Ishikawa (cell line): ENCODE data around the gene NRXN3.

Experiments
- CEBPB ChIP-seq: IDR thresholded peaks from 2 replicates; pipeline ENCODE4 v1.6.1; 2012
- CREB1 ChIP-seq: IDR thresholded peaks from 2 replicates; pipeline ENCODE4 v1.6.1; 2012; ENCODE audit warnings: low read depth
- EGR1 ChIP-seq: IDR thresholded peaks from 2 replicates; pipeline ENCODE4 v1.6.1; 2012
- EP300 ChIP-seq: IDR thresholded peaks from 2 replicates; pipeline ENCODE4 v1.6.1; 2012; ENCODE audit warnings: borderline replicate concordance
- FOXM1 ChIP-seq: IDR thresholded peaks from 2 replicates; pipeline ENCODE4 v1.6.1; 2012; ENCODE audit warnings: low read depth, borderline replicate concordance
- NFIC ChIP-seq: IDR thresholded peaks from 2 replicates; pipeline ENCODE4 v1.6.1; 2012
- RAD21 ChIP-seq: IDR thresholded peaks from 2 replicates; pipeline ENCODE4 v1.6.1; 2012; ENCODE audit warnings: low read depth
- TAF1 ChIP-seq: IDR thresholded peaks from 2 replicates; pipeline ENCODE4 v1.6.1; 2012; ENCODE audit warnings: low read depth, mild to moderate bottlenecking
- TCF12 ChIP-seq: IDR thresholded peaks from 2 replicates; pipeline ENCODE4 v1.6.1; 2012; ENCODE audit warnings: low read depth
- YY1 ChIP-seq: IDR thresholded peaks from 2 replicates; pipeline ENCODE4 v1.6.1; 2012; ENCODE audit warnings: low read depth
- ZBTB7A ChIP-seq: IDR thresholded peaks from 2 replicates; pipeline ENCODE4 v1.6.1; 2012; ENCODE audit warnings: low read depth
- TF ChIP-seq, protein P1 (sequence below): IDR thresholded peaks from 2 replicates; pipeline ENCODE4 v1.6.1; 2012
- TF ChIP-seq, protein P2 (sequence below): IDR thresholded peaks from 2 replicates; pipeline ENCODE4 v1.6.1; 2012; ENCODE audit warnings: low read depth, mild to moderate bottlenecking
- TF ChIP-seq, protein P3 (sequence below): IDR thresholded peaks from 2 replicates; pipeline ENCODE4 v1.6.1; 2012

The NRXN3 gene

DNA sequence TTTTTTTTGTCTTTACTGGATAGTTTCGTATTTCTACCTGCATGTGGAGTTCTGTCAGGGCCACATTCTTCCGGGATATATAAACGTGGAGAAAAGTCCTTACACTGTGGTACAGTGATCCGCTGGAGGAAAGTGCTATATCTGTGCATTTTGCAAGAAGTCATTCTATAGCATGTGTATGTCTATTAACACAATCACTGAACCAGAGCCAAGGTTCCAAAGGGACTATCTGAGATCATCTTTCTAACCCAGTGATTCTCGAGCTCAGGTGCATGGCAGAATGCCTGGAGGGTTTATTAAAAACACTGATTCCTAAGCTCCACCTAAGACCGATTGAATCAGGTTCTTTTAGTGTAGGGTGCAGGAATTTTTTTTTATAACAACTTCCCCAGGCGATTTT lies 354.0 kb downstream of the NRXN3 start:
- TF ChIP-seq FOXM1, result no peak
- TF ChIP-seq, protein P1, sequence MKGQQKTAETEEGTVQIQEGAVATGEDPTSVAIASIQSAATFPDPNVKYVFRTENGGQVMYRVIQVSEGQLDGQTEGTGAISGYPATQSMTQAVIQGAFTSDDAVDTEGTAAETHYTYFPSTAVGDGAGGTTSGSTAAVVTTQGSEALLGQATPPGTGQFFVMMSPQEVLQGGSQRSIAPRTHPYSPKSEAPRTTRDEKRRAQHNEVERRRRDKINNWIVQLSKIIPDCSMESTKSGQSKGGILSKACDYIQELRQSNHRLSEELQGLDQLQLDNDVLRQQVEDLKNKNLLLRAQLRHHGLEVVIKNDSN, result no peak
- no peak for TF ChIP-seq ZBTB7A
- TF ChIP-seq YY1, result no peak
- TF ChIP-seq, protein P2, sequence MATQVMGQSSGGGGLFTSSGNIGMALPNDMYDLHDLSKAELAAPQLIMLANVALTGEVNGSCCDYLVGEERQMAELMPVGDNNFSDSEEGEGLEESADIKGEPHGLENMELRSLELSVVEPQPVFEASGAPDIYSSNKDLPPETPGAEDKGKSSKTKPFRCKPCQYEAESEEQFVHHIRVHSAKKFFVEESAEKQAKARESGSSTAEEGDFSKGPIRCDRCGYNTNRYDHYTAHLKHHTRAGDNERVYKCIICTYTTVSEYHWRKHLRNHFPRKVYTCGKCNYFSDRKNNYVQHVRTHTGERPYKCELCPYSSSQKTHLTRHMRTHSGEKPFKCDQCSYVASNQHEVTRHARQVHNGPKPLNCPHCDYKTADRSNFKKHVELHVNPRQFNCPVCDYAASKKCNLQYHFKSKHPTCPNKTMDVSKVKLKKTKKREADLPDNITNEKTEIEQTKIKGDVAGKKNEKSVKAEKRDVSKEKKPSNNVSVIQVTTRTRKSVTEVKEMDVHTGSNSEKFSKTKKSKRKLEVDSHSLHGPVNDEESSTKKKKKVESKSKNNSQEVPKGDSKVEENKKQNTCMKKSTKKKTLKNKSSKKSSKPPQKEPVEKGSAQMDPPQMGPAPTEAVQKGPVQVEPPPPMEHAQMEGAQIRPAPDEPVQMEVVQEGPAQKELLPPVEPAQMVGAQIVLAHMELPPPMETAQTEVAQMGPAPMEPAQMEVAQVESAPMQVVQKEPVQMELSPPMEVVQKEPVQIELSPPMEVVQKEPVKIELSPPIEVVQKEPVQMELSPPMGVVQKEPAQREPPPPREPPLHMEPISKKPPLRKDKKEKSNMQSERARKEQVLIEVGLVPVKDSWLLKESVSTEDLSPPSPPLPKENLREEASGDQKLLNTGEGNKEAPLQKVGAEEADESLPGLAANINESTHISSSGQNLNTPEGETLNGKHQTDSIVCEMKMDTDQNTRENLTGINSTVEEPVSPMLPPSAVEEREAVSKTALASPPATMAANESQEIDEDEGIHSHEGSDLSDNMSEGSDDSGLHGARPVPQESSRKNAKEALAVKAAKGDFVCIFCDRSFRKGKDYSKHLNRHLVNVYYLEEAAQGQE, result no peak
- no peak for TF ChIP-seq NFIC
- no peak for TF ChIP-seq EP300
- no peak for TF ChIP-seq TAF1
- TF ChIP-seq, protein P3, sequence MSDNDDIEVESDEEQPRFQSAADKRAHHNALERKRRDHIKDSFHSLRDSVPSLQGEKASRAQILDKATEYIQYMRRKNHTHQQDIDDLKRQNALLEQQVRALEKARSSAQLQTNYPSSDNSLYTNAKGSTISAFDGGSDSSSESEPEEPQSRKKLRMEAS, result no peak

DNA sequence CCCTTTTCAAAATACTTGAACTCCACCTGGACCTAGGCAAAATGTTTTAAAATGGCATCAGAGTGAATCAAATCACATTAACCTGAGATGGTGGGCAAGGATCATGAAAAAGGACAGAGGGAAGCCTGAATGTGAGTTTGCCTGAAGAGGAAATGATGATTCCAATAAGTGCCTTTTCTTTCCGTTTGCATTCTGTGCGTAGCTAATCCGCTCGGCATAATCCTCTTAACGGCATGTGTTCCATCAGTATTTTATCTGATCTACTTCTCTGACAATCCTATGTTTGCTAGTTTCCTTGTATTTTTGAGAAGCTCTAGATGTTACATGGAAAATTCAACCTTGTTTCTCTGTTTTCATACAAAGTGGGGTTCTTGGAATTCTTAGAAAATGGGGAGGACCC lies 354.6 kb downstream of the NRXN3 start:
- no peak for TF ChIP-seq EP300
- TF ChIP-seq FOXM1, result no peak
- no peak for TF ChIP-seq CEBPB
- TF ChIP-seq YY1, result no peak
- no peak for TF ChIP-seq ZBTB7A
- no peak for TF ChIP-seq TCF12
- no peak for TF ChIP-seq NFIC
- TF ChIP-seq, protein P1, result no peak
- TF ChIP-seq TAF1, result no peak
- TF ChIP-seq, protein P3, result no peak
- TF ChIP-seq, protein P2, result no peak
- no peak for TF ChIP-seq RAD21

DNA sequence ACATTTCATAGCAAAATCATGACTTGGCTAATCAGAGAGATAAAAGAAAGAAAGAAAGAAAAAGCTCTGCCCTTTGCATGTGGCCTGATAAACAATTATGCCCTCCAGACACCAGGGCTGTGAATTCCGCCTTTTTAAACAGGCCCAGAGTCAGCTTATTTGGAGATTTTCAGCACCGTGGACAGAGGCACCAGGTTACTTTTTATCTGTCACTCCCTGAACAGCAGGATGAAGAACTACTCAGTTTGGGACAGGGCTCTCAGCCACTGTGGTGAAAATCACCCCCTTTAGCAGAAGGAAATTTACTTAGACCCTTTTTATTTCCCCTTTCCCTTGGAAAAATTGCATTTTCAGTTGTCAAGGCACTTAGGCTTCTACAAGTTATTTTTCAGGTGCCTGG lies 359.9 kb downstream of the NRXN3 start:
- no peak for TF ChIP-seq EP300
- TF ChIP-seq, protein P2, result peak; percentile 90

DNA sequence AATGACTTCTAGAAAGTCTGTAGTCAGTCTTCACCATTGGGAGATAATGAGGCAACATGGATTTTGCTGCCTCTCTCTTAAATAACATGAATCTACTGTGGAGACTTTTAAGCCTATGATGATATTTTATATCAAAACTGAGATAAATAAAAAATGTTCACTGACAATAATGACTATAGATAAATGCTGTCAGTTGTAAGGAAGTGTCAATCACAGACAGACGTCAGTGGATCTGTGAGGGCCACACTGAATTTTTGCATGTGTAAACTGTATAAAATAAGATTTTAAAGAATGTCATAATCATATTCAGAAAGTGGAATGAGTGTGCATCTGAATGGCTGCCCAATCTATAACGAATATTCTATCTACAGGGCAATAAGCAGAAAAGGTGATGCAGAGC lies 364.0 kb downstream of the NRXN3 start:
- TF ChIP-seq NFIC, result no peak
- TF ChIP-seq, protein P2, result no peak
- TF ChIP-seq EP300, result no peak
- no peak for TF ChIP-seq RAD21

DNA sequence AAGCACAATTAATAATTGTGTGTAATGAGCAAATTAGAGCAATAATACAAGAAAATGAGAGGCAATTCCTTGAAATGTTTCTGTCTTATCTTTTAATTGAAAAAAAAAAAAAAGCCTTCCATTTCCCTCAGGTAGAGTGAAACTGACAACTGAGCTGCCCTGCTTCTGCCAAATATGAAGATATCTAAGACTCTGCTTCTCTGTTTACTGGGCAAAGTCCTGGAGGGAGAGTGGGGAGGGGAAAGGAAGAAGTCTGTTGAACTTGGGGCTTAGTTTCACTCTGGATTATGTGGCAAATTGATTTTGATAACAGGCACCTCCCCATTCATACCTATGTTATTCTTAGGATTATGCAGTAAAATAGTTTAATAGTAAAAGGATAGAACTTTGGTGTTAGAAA lies 364.9 kb downstream of the NRXN3 start:
- TF ChIP-seq TCF12, result no peak
- no peak for TF ChIP-seq TAF1
- TF ChIP-seq EP300, result no peak
- TF ChIP-seq FOXM1, result no peak
- no peak for TF ChIP-seq EGR1
- TF ChIP-seq CREB1, result no peak
- TF ChIP-seq YY1, result no peak
- no peak for TF ChIP-seq NFIC
- TF ChIP-seq, protein P2, result no peak
- TF ChIP-seq, protein P1, result no peak
- TF ChIP-seq ZBTB7A, result no peak
- no peak for TF ChIP-seq CEBPB
- TF ChIP-seq, protein P3, result no peak
